Hematopoietic multipotent progenitor cell treated with erythropoietin and hydrocortisone succinate and interleukin-3 and kit ligand, for 17 days (in vitro differentiated cells): ENCODE data around the gene IPPK.

Source experiments
- DNase-seq: peaks from one replicate; pipeline ENCODE4 v3.0.0-alpha.2; 2015; ENCODE audit warnings: low spot score

IPPK gene

GRCh38 chr9:92656537-92656925, 13.4 kb downstream of the IPPK start:
- no peak for DNase-seq

- DNase-seq, result no peak
These were observed 13.9 kb downstream of the IPPK start for GRCh38 chr9:92655896-92656536.

GRCh38 chr9:92655366-92655765, 14.6 kb downstream of the IPPK start:
- no peak for DNase-seq

- DNase-seq, result peak; percentile 73
These were observed 15.2 kb downstream of the IPPK start for GRCh38 chr9:92654481-92655301.

- DNase-seq, result no peak
These were observed 17.5 kb downstream of the IPPK start for GRCh38 chr9:92652461-92652860.

- no peak for DNase-seq
These were observed 18.9 kb downstream of the IPPK start for GRCh38 chr9:92650839-92651621.

- DNase-seq, result no peak
These were observed 19.6 kb downstream of the IPPK start for GRCh38 chr9:92650296-92650695.

GRCh38 chr9:92649007-92649406, 20.9 kb downstream of the IPPK start:
- no peak for DNase-seq

GRCh38 chr9:92648474-92648971, 21.4 kb downstream of the IPPK start:
- no peak for DNase-seq

- no peak for DNase-seq
These were observed 22.1 kb downstream of the IPPK start for GRCh38 chr9:92647671-92648473.

GRCh38 chr9:92645041-92645440, 24.9 kb downstream of the IPPK start:
- DNase-seq, result no peak

GRCh38 chr9:92644278-92644677, 25.7 kb downstream of the IPPK start:
- no peak for DNase-seq

GRCh38 chr9:92642564-92642963, 27.4 kb downstream of the IPPK start:
- DNase-seq, result no peak

- no peak for DNase-seq
These were observed 27.9 kb downstream of the IPPK start for GRCh38 chr9:92642041-92642451.

GRCh38 chr9:92641092-92641809, 28.7 kb downstream of the IPPK start:
- DNase-seq, result no peak

GRCh38 chr9:92640398-92641091, 29.4 kb downstream of the IPPK start:
- DNase-seq, result no peak

GRCh38 chr9:92639791-92640271, 30.1 kb downstream of the IPPK start:
- DNase-seq, result no peak

GRCh38 chr9:92639124-92639523, 30.8 kb downstream of the IPPK start:
- no peak for DNase-seq

- no peak for DNase-seq
These were observed 31.3 kb downstream of the IPPK start for GRCh38 chr9:92638621-92639101.
